ENCODE results near the gene SNRK.

DNA sequence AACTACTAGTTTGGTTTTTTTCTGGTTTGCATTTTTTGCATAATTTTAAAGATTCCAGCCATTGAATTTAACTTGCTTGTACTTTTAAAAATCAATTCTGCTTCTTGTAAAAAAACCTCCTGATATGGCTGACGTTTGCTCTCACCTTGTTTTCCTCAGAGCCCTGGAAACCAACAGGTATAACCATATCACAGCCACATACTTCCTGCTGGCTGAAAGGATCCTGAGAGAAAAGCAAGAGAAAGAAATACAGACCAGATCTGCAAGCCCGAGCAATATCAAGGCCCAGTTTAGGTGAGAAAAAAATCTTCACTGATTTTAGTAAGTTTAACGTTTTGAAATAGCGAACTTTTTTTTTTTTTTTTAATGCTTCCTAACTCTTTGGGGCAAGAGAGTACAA is 56.8 kb downstream of the SNRK start:
- TF ChIP-seq, protein P1, sequence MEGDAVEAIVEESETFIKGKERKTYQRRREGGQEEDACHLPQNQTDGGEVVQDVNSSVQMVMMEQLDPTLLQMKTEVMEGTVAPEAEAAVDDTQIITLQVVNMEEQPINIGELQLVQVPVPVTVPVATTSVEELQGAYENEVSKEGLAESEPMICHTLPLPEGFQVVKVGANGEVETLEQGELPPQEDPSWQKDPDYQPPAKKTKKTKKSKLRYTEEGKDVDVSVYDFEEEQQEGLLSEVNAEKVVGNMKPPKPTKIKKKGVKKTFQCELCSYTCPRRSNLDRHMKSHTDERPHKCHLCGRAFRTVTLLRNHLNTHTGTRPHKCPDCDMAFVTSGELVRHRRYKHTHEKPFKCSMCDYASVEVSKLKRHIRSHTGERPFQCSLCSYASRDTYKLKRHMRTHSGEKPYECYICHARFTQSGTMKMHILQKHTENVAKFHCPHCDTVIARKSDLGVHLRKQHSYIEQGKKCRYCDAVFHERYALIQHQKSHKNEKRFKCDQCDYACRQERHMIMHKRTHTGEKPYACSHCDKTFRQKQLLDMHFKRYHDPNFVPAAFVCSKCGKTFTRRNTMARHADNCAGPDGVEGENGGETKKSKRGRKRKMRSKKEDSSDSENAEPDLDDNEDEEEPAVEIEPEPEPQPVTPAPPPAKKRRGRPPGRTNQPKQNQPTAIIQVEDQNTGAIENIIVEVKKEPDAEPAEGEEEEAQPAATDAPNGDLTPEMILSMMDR (conservative IDR thresholded peaks at IDR 0.05; ENCODE audit: low read length): no peak
- no peak for TF ChIP-seq EZH2phosphoT487 (IDR thresholded peaks at IDR 0.05; ENCODE audit: borderline replicate concordance)
